Pancreas (tissue), 10 donors: ENCODE measurements around the gene NXPH1. TPM values are rescaled to one million over a fixed set of nuclear protein-coding genes. Genes with fewer than 3 reads are reported as not detected.

Experiments used
- ATAC-seq, 4 donors: fragments of 200-7000 bp; cut with Tn5 transposase; one replicate each; pipeline versions ENCODE4 v1.8.0 to v1.9.1; 2020; ENCODE audit warnings: mild to moderate bottlenecking in 4 of 4, moderate library complexity in 4 of 4
- DNase-seq, 6 donors: peaks; one replicate each; pipeline ENCODE4 v3.0.0-alpha.2; 2020
- FAIRE-seq: peaks from 2 replicates; lab custom pipeline; 2012; peaks lifted over from hg19 to GRCh38; lab: Jason Lieb, UNC
- H3K27ac ChIP-seq, 4 donors: fragments of 200-600 bp; sonication (generic); 1 replicate in 3 of 4; 2 replicates in 1 of 4; pipeline versions ENCODE4 v1.5.0 to v1.8.0; 2020
- H3K27me3 ChIP-seq, 4 donors: fragments of 200-600 bp; one replicate each; pipeline ENCODE4 v1.8.0; 2021
- H3K36me3 ChIP-seq, 3 donors: fragments of 200-600 bp; sonication (generic) in 1 of 3; one replicate each; pipeline versions ENCODE4 v1.5.0 to v1.8.0; 2020 to 2021
- H3K4me1 ChIP-seq, 3 donors: fragments of 200-600 bp; one replicate each; pipeline ENCODE4 v1.8.0; 2021
- H3K4me3 ChIP-seq, 4 donors: fragments of 200-600 bp; sonication (generic) in 2 of 4; one replicate each; pipeline versions ENCODE4 v1.5.0 to v1.8.0; 2020 to 2021
- H3K9me3 ChIP-seq, 4 donors: fragments of 200-600 bp; one replicate each; pipeline ENCODE4 v1.8.0; 2021
- WGBS, 2 donors: extraction: QIAGEN DNeasy Blood & Tissue Kit; methylation state at CpG; one replicate each; pipeline ENCODE4 v1.1.7; 2013; 5-methylcytosine and 5-hydroxymethylcytosine counted together
- intact Hi-C, 3 donors: fragments of 100-400 bp; cut with DNase I; formaldehyde crosslinking; loops; one replicate each; pipeline versions ENCODE4 v1.11.1 to v1.14.2; 2022
- polyA plus RNA-seq, 2 donors: library from polyadenylated mRNA; stranded (reverse); fragments of 200-250 nt; gene quantifications; one replicate each; pipeline ENCODE4 v1.2.3, GENCODE V29; 2013
- total RNA-seq, 6 donors: library from RNA; stranded (reverse); fragmentation: NEBNext Ultra II Directional in 4 of 6; extraction: Animal tissue kit (Norgen Biotek cat#: 25700) in 4 of 6; gene quantifications; one replicate each; pipeline versions ENCODE4 v1.2.1 to v1.2.4, GENCODE V29; 2021 to 2023
- TF ChIP-seq, protein P1 (sequence below), 4 donors: fragments of 200-600 bp; sonication (generic) in 3 of 4; IDR thresholded peaks; one replicate each; pipeline versions ENCODE4 v1.5.0 to v1.8.0; 2021; ENCODE audit warnings: antibody characterized with exemption in 4 of 4
- donor health status: healthy with polysubstance abuse.
- donor health status: DM: no; HTN: no; CAD: no; lungs with moderate emphysema.
- donor health status: DM: no; HTN: no; CAD: no.
- donor health status: control.
- donor health status: control.
- donor health status: Bipolar disorder and iron deficiency.
- donor health status: DM: yes; HTN: yes; CAD: no.
- donor health status: DM: no; HTN: no; CAD: no.
- donor health status: DM: no; HTN: no; CAD: no.
- donor health status: DM: yes; HTN: yes; CAD: no.

NXPH1 gene
- total and polyA plus RNA-seq, 8 donors, result not detected

DNA sequence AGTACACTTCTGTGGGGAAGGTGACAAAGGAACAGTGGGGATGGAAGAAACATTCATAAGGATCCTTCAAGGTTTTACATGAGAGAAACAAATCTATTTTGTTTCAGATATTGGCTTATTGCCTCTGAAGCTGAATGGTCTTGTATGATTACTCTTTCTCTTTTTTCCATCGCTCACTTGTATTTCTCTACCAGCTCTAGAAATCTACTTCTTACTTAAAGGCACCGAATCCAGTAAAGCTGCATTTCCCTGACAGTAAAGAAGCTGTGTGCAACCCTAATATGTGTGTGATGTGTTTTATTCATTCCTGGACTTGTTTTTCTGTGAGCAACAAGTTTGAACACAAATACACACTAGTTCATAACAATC, 45.2 kb upstream of the NXPH1 start:
- WGBS, 2 donors, result 79% methylated on average over 2 of the region's 2 CpGs
- no peaks in the 10 kb centered on the region for H3K9me3 ChIP-seq
- FAIRE-seq, result no peak
- H3K4me1 ChIP-seq, result no peaks in the 10 kb centered on the region
- intact Hi-C loops, result no loop called here
- peaks cover 0 to 8% (median 0%) of the 10 kb centered on the region in 4 donors for H3K27me3 ChIP-seq
- DNase-seq, result no peak
- ATAC-seq, result no peak
- TF ChIP-seq, protein P1, sequence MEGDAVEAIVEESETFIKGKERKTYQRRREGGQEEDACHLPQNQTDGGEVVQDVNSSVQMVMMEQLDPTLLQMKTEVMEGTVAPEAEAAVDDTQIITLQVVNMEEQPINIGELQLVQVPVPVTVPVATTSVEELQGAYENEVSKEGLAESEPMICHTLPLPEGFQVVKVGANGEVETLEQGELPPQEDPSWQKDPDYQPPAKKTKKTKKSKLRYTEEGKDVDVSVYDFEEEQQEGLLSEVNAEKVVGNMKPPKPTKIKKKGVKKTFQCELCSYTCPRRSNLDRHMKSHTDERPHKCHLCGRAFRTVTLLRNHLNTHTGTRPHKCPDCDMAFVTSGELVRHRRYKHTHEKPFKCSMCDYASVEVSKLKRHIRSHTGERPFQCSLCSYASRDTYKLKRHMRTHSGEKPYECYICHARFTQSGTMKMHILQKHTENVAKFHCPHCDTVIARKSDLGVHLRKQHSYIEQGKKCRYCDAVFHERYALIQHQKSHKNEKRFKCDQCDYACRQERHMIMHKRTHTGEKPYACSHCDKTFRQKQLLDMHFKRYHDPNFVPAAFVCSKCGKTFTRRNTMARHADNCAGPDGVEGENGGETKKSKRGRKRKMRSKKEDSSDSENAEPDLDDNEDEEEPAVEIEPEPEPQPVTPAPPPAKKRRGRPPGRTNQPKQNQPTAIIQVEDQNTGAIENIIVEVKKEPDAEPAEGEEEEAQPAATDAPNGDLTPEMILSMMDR (IDR thresholded peaks at IDR 0.05), result no peak
- H3K36me3 ChIP-seq, result no peaks in the 10 kb centered on the region
- H3K27ac ChIP-seq, result no peak overlapping the region
- H3K4me3 ChIP-seq, result no peak overlapping the region

DNA sequence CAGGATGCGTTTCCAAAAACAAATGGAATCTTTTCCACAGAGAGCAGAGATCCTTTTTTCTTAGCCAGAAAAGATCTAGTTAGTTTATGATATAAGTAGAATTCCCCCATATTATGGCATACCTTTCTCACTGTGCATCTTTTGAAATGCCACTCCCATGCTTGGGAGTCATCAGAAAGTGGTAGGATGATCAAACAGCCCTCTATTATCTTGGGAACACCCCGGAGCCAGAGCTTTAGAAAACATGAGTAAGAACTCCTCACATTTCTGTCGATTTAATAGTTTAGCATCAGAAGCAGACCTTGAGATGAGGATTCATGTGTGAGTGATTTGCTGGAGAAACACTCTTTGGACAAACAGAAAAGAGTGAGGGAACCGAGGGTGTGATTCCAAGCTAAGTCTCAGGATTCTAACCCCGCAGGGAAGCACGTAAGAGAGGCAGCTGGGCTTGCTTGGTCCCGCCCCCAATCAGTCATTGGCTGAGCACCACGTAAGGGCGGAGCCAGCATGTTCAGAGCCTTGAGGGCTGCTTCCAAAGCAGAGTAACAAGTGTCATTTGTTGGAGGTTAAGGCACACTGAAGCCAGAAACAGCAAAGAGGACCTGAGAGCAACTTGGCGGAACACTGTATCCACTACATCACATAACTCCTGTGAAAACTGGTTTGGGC, 43.7 kb upstream of the NXPH1 start:
- no peak overlapping the region for H3K4me3 ChIP-seq
- FAIRE-seq (no peak), ATAC-seq (peak in 2 of 4 donors; percentile 58 to 74), DNase-seq (peak in 3 of 6 donors; percentile 2 to 26 (median 12))
- WGBS, 2 donors, result 23 to 33% methylated on average over 10 of the region's 10 CpGs
- peaks cover 0 to 9% (median 0%) of the 10 kb centered on the region in 4 donors for H3K27me3 ChIP-seq
- TF ChIP-seq, protein P1 (IDR thresholded peaks at IDR 0.05), result no peak
- H3K27ac ChIP-seq, result no peak overlapping the region
- H3K36me3 ChIP-seq, result no peaks in the 10 kb centered on the region
- no peaks in the 10 kb centered on the region for H3K4me1 ChIP-seq
- H3K9me3 ChIP-seq, result no peaks in the 10 kb centered on the region
- intact Hi-C loops, result no loop called here

- ATAC-seq, result no peak
- Histone ChIP-seq H3K4me3 (no peak overlapping the region), H3K27me3 (peaks cover 0 to 9% (median 0%) of the 10 kb centered on the region in 4 donors), H3K9me3 (no peaks in the 10 kb centered on the region), H3K27ac (no peak overlapping the region), H3K36me3 (no peaks in the 10 kb centered on the region), H3K4me1 (no peaks in the 10 kb centered on the region)
- no peak for FAIRE-seq
- intact Hi-C loops, result no loop called here
- no peak for DNase-seq
- TF ChIP-seq, protein P1 (IDR thresholded peaks at IDR 0.05), result no peak
- 19 to 20% methylated on average over 3 of the region's 3 CpGs for WGBS, 2 donors
Observed at GRCh38 chr7:8390262-8390626, 43.2 kb upstream of the NXPH1 start.

- FAIRE-seq (no peak), DNase-seq (no peak), ATAC-seq (no peak)
- H3K4me3 ChIP-seq, result no peak overlapping the region
- intact Hi-C loops, result no loop called here
- 27 to 29% methylated on average over 6 of the region's 6 CpGs for WGBS, 2 donors
- no peaks in the 10 kb centered on the region for H3K4me1 ChIP-seq
- H3K9me3 ChIP-seq, result no peaks in the 10 kb centered on the region
- H3K27me3 ChIP-seq, result peaks cover 0 to 9% (median 0%) of the 10 kb centered on the region in 4 donors
- TF ChIP-seq, protein P1 (IDR thresholded peaks at IDR 0.05), result no peak
- H3K27ac ChIP-seq, result no peak overlapping the region
- no peaks in the 10 kb centered on the region for H3K36me3 ChIP-seq
Observed at GRCh38 chr7:8391353-8392062, 41.9 kb upstream of the NXPH1 start.

- H3K36me3 ChIP-seq, result no peaks in the 10 kb centered on the region
- no peaks in the 10 kb centered on the region for H3K4me1 ChIP-seq
- peaks cover 0 to 9% (median 0%) of the 10 kb centered on the region in 4 donors for H3K27me3 ChIP-seq
- H3K9me3 ChIP-seq, result no peaks in the 10 kb centered on the region
- 57 to 62% methylated on average over 5 of the region's 5 CpGs for WGBS, 2 donors
- intact Hi-C loops, result no loop called here
- H3K4me3 ChIP-seq, result no peak overlapping the region
- H3K27ac ChIP-seq, result no peak overlapping the region
- FAIRE-seq, result no peak
- no peak for DNase-seq
- ATAC-seq, result no peak
- TF ChIP-seq, protein P1 (IDR thresholded peaks at IDR 0.05), result no peak
Observed at GRCh38 chr7:8396294-8396693, 37.1 kb upstream of the NXPH1 start.
